NCI-H2196 treated with DMSO at 0.1 percent for 48 hours (cell line): ENCODE results near the gene ALDH1A1.
"Not testable (repeated sequence)": the region's sequence is repeated elsewhere in the genome, so short reads cannot be mapped to it uniquely, and the experiment has no call there.

ENCODE experiments used
- DNase-seq: peaks from one replicate; lab custom pipeline; 2025; ENCODE audit not compliant: unreplicated experiment; lab: John Stamatoyannopoulos, UW

ALDH1A1 gene

GRCh38 chr9:72897069-72897649 lies 55.7 kb downstream of the ALDH1A1 start:
- no peak for DNase-seq

GRCh38 chr9:72896439-72896838 lies 56.4 kb downstream of the ALDH1A1 start:
- no peak for DNase-seq

GRCh38 chr9:72895122-72895521 lies 57.7 kb downstream of the ALDH1A1 start:
- no peak for DNase-seq

- no peak for DNase-seq
Observed at GRCh38 chr9:72894342-72894741, 58.5 kb downstream of the ALDH1A1 start.

GRCh38 chr9:72893437-72893836 lies 59.4 kb downstream of the ALDH1A1 start:
- DNase-seq, result no peak

- DNase-seq, result no peak
Observed at GRCh38 chr9:72891043-72891442, 61.8 kb downstream of the ALDH1A1 start.

- no peak for DNase-seq
Observed at GRCh38 chr9:72888943-72889342, 63.9 kb downstream of the ALDH1A1 start.

GRCh38 chr9:72888067-72888466 lies 64.8 kb downstream of the ALDH1A1 start:
- no peak for DNase-seq

GRCh38 chr9:72886386-72886785 lies 66.5 kb downstream of the ALDH1A1 start:
- DNase-seq, result no peak

- DNase-seq, result no peak
Observed at GRCh38 chr9:72884508-72884907, 68.3 kb downstream of the ALDH1A1 start.

- no peak for DNase-seq
Observed at GRCh38 chr9:72883875-72884274, 69.0 kb downstream of the ALDH1A1 start.

- no peak for DNase-seq
Observed at GRCh38 chr9:72882117-72882775, 70.6 kb downstream of the ALDH1A1 start.

- DNase-seq, result no peak
Observed at GRCh38 chr9:72880821-72881220, 72.0 kb downstream of the ALDH1A1 start.

GRCh38 chr9:72875221-72875620 lies 77.6 kb downstream of the ALDH1A1 start:
- no peak for DNase-seq

- no peak for DNase-seq
Observed at GRCh38 chr9:72874344-72874743, 78.5 kb downstream of the ALDH1A1 start.

GRCh38 chr9:72873456-72873855 lies 79.4 kb downstream of the ALDH1A1 start:
- no peak for DNase-seq

GRCh38 chr9:72872718-72873117 lies 80.1 kb downstream of the ALDH1A1 start:
- no peak for DNase-seq

- no peak for DNase-seq
Observed at GRCh38 chr9:72871685-72872084, 81.2 kb downstream of the ALDH1A1 start.

- DNase-seq, result no peak
Observed at GRCh38 chr9:72864327-72864726, 88.5 kb downstream of the ALDH1A1 start.

- no peak for DNase-seq
Observed at GRCh38 chr9:72863456-72864094, 89.3 kb downstream of the ALDH1A1 start.

GRCh38 chr9:72862788-72863187 lies 90.1 kb downstream of the ALDH1A1 start:
- not testable (repeated sequence) for DNase-seq

- DNase-seq, result no peak
Observed at GRCh38 chr9:72858089-72858912, 94.6 kb downstream of the ALDH1A1 start.
